ENCODE data around the gene SLC22A12. TPM values are rescaled to one million over a fixed set of nuclear protein-coding genes. Genes with fewer than 3 reads are reported as not detected.

The SLC22A12 gene
- total RNA-seq, 1 donor: not detected

DNA sequence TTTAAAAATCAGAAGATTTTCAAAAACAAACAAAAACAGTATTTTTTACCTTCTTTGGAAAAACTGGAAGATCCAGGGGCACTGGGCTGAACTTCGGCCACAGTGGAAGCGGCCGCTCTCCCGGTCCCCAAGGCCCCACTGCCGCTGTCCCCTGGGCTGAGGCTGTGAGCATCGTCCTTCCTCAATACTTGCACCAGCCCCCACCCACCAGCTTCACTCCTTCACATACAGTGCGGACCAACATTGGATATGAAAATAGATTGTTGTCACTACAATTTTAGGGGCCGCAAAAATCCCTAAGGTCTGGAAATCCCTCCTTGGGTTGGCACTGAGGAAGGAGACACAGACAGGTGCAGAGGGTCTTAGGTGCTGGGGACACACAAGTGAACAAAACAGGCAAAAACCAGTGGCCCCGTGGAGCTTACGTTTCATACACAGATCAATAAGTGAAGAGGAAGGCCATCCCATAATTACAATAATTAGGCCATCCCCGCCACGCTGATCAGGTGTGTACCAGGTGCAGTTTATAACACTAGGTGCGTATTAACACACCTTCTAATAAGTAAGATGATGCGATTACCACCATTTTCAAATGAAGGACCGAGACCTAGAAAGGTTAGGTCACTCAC lies 28.2 kb upstream of the SLC22A12 start:
- DNase-seq (ENCODE audit: low read depth in 2 of 3, low spot score in 2 of 3): no peak

- no peak for DNase-seq (ENCODE audit: low read depth in 2 of 3, low spot score in 2 of 3)
Observed at GRCh38 chr11:64563966-64564365, 27.1 kb upstream of the SLC22A12 start.

DNA sequence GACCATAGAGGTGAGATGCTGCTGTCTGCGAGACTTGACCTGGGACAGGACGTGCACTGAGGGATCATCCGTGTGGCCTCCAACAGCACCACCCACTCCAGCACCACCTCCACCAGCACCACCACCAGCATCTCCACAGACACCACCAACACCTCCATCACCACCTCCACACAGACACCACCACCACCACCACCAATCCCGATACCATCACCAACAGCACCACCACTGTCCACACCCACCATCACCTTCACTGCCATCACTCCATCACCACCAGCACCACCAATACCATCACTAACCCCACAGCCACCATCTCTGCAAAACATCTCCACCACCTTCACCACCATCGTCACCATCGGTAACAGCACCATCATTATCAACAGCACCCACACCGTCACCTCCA lies 26.6 kb upstream of the SLC22A12 start:
- DNase-seq (ENCODE audit: low read depth in 2 of 3, low spot score in 2 of 3): no peak

- peak in 1 of 3 donors; percentile 12 for DNase-seq (ENCODE audit: low read depth in 2 of 3, low spot score in 2 of 3)
Observed at GRCh38 chr11:64564947-64565889, 25.8 kb upstream of the SLC22A12 start.

DNA sequence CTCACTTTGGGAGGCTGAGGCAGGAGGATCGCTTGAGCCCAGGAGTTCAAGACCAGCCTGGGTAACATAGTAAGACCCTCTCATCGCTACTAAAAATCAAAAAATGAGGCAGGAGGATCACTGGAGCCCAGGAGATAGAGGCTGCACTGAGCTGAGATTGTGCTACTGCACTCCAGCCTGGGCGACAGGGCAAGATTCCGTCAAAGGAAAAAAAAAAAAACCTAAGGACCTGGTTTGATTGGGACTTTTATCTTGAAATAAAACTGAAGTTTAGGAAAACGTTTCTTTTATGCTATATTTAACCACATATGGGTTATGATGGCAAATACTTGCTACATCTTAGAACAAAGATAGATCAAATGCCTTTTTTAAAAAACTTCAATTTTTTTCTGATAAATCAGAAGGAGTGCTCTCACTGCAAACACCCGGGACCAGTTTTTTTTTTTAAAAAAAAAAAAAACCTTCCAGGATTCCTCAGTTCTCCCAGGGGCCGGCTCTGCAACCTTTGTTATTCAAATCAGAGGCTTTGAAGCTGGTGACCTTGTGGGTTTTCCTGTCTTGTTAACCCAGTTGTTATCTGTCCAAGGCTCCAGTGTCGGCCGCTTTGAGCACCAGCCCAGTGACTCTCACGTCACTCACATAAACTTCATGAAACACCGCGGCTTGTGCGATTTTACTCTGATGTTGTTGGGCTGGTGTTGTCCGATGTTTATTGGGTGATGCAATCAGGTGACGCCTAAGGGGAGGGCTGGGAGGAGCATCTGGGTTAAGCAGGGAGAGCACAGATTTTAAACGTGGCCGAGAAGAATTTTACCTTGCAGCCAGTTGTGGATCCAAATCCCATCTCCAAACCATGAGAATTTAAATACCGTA lies 24.7 kb upstream of the SLC22A12 start:
- DNase-seq (ENCODE audit: low read depth in 2 of 3, low spot score in 2 of 3): peak in 1 of 3 donors; percentile 33

DNA sequence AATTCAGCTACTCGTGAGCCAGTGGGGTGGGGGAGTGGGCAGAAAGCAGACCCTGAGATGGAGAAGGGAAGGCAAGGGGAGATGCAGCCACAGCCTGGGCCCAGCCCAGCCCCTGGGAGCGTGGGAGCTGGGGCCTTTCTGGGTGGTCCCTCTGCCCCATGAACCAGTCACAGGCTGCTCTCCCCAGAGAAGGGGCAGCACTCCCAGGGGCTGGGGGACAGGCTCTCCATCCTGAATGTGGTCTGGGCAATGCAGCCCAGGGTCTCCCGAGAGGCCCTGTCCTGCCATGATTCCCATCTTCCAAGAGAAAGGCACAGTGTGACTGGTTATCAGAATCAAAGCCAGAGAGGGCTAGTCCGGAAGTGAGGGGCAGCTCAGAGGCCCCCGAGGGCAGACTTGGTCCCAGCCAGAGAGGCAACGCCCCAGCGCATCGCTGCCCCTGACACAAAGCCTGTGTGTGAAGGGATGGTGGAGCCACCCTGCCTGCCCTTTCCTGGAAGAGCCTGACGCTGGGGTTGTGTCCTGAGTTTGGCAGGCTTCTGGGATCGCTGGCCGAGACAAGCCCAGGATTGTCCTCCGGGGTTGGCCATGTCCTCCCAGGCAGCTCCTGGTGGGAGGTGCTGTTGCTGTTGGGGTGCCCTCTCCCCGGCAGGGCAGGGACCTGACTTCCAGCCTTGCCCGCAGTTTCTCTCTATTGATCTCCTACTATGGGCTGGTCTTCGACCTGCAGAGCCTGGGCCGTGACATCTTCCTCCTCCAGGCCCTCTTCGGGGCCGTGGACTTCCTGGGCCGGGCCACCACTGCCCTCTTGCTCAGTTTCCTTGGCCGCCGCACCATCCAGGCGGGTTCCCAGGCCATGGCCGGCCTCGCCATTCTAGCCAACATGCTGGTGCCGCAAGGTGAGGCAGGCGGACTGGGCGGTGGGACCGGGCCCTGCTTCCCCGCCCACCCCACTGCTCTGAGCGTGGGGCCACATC lies 23.8 kb upstream of the SLC22A12 start:
- DNase-seq (ENCODE audit: low read depth in 2 of 3, low spot score in 2 of 3): no peak

DNA sequence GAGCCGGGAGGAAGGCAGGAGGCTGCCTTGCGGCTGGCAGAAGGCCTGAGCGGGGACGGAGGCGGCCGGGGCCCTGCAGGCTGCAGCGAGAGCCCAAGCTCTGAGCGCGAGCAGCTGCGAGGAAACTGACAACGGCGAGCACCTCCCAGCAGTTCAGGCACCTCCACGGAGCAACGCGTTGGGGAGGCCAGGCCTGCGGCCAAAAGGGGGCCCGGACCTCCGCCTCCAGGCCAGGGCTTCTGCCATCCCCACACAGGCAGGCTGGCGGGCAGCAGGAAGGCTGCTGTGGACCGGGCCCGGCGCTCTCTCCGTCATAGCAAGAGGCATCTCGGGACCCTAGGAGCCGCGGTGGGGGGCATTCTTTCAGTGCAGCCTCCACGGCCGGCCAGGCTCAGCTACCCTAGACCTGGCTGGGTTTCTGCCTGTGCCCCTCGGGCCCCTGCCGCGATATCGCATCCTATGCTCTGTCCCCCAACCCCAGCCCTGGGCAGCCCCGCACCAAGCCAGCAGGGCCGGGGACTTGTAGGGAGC lies 22.9 kb upstream of the SLC22A12 start:
- no peak for DNase-seq (ENCODE audit: low read depth in 2 of 3, low spot score in 2 of 3)

GRCh38 chr11:64568584-64569140 lies 22.4 kb upstream of the SLC22A12 start:
- no peak for DNase-seq (ENCODE audit: low read depth in 2 of 3, low spot score in 2 of 3)

DNA sequence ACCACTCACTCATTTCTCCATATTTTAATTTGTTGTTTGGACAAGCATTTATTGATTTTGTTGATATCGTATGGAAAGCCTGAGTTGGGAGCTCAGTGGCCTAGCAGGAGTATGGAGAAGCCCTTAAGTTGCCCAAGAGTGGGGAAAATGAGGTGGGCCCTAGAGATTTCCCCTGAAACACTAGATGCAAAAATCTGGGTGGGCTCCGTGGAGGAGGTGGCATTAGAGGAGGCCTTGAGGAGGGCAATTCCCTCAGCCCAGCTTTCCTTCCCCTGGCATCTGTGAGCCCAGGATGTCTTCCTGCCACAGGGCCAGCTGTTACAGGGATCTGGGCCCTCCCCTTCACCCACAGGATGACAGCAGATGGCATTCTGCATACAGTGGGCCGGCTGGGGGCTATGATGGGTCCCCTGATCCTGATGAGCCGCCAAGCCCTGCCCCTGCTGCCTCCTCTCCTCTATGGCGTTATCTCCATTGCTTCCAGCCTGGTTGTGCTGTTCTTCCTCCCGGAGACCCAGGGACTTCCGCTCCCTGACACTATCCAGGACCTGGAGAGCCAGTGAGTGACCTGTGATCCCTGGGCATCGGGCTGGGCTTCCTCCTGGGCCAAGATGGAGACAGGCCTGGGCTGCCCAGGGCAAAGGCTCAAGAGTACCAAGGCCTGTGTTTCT lies 21.6 kb upstream of the SLC22A12 start:
- DNase-seq (ENCODE audit: low read depth in 2 of 3, low spot score in 2 of 3): no peak

DNA sequence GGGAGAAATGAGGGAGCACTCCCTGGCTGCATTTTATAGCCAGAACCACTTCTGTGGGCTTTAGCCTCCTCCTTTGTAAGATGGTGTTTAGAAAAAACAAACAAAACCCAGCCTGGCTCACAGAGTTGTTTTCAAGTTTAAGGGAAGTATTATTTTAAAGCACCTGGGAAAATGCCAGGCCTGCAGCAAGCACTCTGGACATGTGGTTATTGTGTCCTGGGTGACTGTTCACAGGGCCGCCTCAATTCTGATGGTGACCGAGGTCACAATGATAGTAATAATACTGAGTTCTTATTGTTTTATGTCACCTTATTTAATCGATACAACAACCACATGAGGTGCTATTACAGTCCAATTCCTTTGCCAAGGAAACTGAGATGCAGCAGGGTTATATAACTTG lies 20.7 kb upstream of the SLC22A12 start:
- no peak for DNase-seq (ENCODE audit: low read depth in 2 of 3, low spot score in 2 of 3)

- DNase-seq (ENCODE audit: low read depth in 2 of 3, low spot score in 2 of 3): no peak
Observed at GRCh38 chr11:64571050-64571409, 20.0 kb upstream of the SLC22A12 start.

- no peak for DNase-seq (ENCODE audit: low read depth in 2 of 3, low spot score in 2 of 3)
Observed at GRCh38 chr11:64571410-64572091, 19.5 kb upstream of the SLC22A12 start.

DNA sequence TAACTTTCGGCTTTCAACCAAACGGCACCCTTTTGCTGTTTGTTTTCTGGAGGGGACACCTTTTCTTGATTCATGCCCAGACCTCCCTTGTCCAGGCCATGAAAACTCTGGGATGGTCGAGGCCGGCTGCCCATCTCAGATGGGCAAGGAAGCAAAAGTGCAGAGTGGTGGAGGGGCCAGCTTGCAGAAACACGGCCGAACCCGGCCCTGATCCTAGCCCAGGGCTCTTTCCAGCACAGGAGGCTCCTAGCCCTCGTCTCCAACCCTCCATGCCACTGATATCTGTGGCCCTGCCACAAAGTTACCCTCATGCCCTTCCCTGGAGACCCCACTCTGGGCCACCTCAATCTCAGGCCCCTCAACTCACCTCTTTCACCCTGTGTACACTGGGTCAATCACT lies 18.9 kb upstream of the SLC22A12 start:
- no peak for DNase-seq (ENCODE audit: low read depth in 2 of 3, low spot score in 2 of 3)

GRCh38 chr11:64577202-64577601 lies 13.8 kb upstream of the SLC22A12 start:
- no peak for DNase-seq (ENCODE audit: low read depth in 2 of 3, low spot score in 2 of 3)

- no peak for DNase-seq (ENCODE audit: low read depth in 2 of 3, low spot score in 2 of 3)
Observed at GRCh38 chr11:64580412-64580811, 10.6 kb upstream of the SLC22A12 start.

DNA sequence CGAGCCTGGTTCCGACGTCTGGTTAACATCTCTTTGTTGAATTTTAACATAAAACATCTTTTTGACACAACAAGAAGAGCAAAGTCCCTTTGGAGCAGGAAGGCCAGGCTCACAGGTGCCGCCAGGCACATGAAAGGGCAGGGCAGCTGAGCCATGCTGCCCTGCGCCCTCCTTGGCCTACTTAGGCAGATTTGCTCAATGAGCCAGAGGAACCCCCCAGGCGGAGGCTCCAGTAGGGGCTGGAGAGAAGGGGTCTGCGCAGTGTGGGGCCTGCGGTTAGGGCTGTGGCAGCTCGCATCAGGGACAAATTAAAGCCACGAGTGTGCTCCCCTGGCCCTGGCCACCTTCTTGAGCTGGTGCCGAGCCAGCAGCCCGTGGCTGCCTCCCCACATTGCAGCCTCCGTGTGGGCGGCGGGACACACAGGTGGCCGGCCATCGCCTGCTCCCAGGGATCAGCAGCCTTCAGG lies 9.9 kb upstream of the SLC22A12 start:
- no peak for DNase-seq (ENCODE audit: low read depth in 2 of 3, low spot score in 2 of 3)

- DNase-seq (ENCODE audit: low read depth in 2 of 3, low spot score in 2 of 3): no peak
Observed at GRCh38 chr11:64582885-64583284, 8.1 kb upstream of the SLC22A12 start.
